Dendritic cell treated with granulocyte-macrophage colony-stimulating factor and Interleukin-4, amounts not matched to agents 40 ng/mL and 50 ng/mL, for 4 days (primary cell): ENCODE data around the gene SETD5.

Experiments used
- H3K27ac Mint-ChIP-seq: one replicate; pipeline ENCODE4 v1.8.0; 2022; ENCODE audit warnings: mild to moderate bottlenecking, mixed read lengths
- H3K27me3 Mint-ChIP-seq: one replicate; pipeline ENCODE4 v1.8.0; 2022; ENCODE audit warnings: mild to moderate bottlenecking, mixed read lengths
- H3K36me3 Mint-ChIP-seq: one replicate; pipeline ENCODE4 v1.8.0; 2022; ENCODE audit warnings: low read depth, mixed read lengths
- H3K4me1 Mint-ChIP-seq: one replicate; pipeline ENCODE4 v1.8.0; 2022; ENCODE audit warnings: low read depth, mixed read lengths
- H3K4me3 Mint-ChIP-seq: one replicate; pipeline ENCODE4 v1.8.0; 2022; ENCODE audit warnings: mild to moderate bottlenecking, moderate library complexity, mixed read lengths
- H3K9me3 Mint-ChIP-seq: one replicate; pipeline ENCODE4 v1.8.0; 2022; ENCODE audit warnings: mixed read lengths
- intact Hi-C: fragments of 100-400 bp; cut with micrococcal nuclease; formaldehyde crosslinking; loops from one replicate; pipeline ENCODE4 v1.15.0; 2022

The SETD5 gene

DNA sequence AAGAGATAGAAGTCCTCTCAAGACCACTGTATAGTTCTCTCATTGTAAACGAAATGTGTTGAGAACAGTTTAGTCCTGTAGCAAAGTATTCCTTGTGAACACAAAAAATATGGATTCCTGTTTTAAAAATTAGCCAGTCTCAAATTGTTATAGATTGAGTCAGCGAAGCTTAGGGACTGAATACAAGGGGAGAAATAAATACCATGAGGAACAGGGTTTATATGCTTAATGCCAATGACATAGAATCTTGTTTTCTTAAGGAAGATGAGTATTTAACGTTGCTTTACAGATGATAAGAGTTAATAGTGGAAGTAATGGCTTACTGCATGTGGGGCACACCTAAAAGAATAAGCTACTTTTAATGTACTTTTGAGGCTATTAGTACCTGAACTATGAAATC is 37.9 kb downstream of the SETD5 start:
- H3K9me3 Mint-ChIP-seq = no peaks in the 10 kb centered on the region
- H3K27ac Mint-ChIP-seq = no peak overlapping the region
- intact Hi-C loops = no loop called here
- peaks cover 87% of the 10 kb centered on the region for H3K36me3 Mint-ChIP-seq
- no peaks in the 10 kb centered on the region for H3K27me3 Mint-ChIP-seq
- no peaks in the 10 kb centered on the region for H3K4me1 Mint-ChIP-seq
- H3K4me3 Mint-ChIP-seq = no peak overlapping the region

DNA sequence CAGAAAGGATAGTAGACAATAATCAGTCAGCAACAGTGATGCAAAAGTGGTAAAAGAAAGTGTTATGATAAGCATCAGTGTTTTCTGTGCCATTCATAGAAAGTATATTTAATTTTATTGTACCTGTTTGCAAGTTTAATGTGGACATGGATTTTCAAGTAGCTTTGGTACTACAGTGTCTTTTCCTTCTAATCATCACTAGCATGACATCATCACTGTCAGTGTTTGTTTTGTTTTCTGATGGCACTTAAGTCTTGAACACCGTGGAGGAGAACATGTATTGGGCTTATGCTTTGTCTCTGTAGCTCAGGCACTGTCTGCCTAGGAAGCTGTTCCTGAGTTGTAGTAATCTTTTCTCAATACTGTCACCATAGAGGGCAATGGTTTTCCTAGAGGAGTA is 41.9 kb downstream of the SETD5 start:
- peaks cover 89% of the 10 kb centered on the region for H3K36me3 Mint-ChIP-seq
- no peak overlapping the region for H3K27ac Mint-ChIP-seq
- H3K4me3 Mint-ChIP-seq = no peak overlapping the region
- intact Hi-C loops = no loop called here
- no peaks in the 10 kb centered on the region for H3K27me3 Mint-ChIP-seq
- H3K9me3 Mint-ChIP-seq = no peaks in the 10 kb centered on the region
- H3K4me1 Mint-ChIP-seq = no peaks in the 10 kb centered on the region

DNA sequence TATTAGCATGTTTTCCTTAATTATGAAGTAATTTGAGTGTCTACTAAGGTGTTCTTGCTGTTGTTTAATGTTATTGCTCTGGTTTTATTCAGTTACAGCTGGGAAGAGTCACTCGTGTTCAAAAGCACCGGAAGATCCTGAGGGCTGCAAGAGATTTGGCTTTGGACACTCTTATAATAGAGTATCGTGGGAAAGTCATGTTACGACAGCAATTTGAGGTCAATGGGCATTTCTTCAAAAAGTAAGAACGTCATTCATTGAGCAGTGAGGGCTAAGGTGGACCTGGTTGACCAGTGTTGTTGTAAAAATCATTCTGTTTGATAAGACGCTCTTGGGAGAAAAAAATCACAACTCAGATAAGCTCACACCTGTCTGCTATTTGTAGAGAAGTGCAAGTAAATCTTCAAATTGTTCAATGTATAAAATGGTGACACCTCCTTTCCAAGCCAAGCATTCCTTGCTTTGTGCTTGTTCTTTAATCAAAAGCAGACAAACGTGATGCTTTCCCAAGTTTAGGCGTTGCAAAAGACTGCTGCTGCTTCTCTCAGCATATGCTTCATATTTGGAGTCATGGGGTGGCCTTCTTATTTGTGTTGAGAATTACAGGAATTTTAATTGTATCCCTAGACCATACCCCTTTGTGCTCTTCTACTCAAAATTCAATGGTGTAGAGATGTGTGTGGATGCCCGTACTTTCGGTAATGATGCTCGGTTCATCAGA is 44.2 kb downstream of the SETD5 start:
- Mint-ChIP-seq H3K4me3 (no peak overlapping the region), H3K36me3 (peaks cover 89% of the 10 kb centered on the region), H3K27ac (no peak overlapping the region), H3K27me3 (no peaks in the 10 kb centered on the region), H3K4me1 (no peaks in the 10 kb centered on the region), H3K9me3 (no peaks in the 10 kb centered on the region)
- intact Hi-C loops = no loop called here

DNA sequence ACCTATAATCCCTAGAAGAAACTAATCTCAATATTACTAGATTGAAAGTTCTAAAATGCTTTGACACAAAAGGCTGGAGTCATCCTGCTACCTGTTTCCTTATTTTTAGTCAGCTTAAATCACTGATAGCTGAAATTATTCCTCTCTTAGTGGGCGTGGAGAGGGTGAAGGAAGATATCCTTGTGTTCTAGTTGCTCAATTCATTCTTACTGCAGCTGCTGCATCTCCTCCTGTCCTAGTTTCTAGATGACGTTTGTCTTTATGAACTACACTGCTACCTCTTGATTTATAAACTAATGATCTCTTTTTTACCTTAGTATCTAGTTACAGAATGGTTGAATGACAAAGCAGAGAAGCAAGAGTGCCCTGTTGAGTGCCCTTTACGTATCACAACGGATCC is 50.7 kb downstream of the SETD5 start:
- H3K27me3 Mint-ChIP-seq = no peaks in the 10 kb centered on the region
- no peaks in the 10 kb centered on the region for H3K9me3 Mint-ChIP-seq
- intact Hi-C loops = no loop called here
- no peak overlapping the region for H3K4me3 Mint-ChIP-seq
- H3K4me1 Mint-ChIP-seq = no peaks in the 10 kb centered on the region
- H3K36me3 Mint-ChIP-seq = peaks cover 89% of the 10 kb centered on the region
- no peak overlapping the region for H3K27ac Mint-ChIP-seq

DNA sequence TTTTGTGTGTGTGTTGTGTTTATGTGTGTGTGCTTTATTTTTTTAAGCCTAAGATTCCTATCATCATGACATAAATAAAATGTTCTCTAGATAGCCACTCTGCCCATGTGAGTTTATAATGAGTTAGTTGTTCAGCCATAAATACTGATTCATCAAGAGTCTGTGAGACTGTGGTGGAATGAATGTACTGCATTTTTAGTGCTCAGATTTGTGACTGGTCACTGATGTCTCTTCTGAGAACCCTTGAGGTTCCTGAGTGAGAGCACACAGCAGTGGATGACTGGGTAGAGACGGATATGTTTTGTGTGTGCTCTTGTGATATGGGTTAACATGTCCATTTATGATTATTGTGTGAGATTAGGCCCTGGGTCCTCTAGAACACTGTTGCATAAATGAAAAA is 51.2 kb downstream of the SETD5 start:
- Mint-ChIP-seq H3K4me3 (no peak overlapping the region), H3K27ac (no peak overlapping the region), H3K36me3 (peaks cover 90% of the 10 kb centered on the region), H3K27me3 (no peaks in the 10 kb centered on the region), H3K4me1 (no peaks in the 10 kb centered on the region), H3K9me3 (no peaks in the 10 kb centered on the region)
- intact Hi-C loops = no loop called here

DNA sequence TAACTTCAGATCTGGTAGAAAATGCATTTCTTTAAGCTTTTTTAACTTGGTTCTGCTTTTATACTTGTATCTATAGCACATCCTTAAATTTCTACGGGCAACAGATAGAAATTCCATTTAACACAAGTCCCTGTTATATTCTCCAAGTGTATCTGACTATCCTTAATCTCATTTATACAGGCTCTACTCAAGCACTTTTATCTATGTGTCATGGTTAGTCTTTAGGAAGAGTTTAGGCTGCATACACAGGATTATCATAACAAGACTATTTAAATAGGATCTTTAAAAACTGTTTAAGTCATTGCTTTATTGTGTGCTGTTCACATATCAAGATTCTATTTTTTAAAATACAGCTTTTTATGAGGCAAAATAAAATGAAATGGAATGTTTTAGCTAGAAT is 52.7 kb downstream of the SETD5 start:
- H3K4me1 Mint-ChIP-seq = no peaks in the 10 kb centered on the region
- H3K27ac Mint-ChIP-seq = no peak overlapping the region
- no peak overlapping the region for H3K4me3 Mint-ChIP-seq
- no peaks in the 10 kb centered on the region for H3K9me3 Mint-ChIP-seq
- H3K36me3 Mint-ChIP-seq = peaks cover 83% of the 10 kb centered on the region
- intact Hi-C loops = no loop called here
- no peaks in the 10 kb centered on the region for H3K27me3 Mint-ChIP-seq

DNA sequence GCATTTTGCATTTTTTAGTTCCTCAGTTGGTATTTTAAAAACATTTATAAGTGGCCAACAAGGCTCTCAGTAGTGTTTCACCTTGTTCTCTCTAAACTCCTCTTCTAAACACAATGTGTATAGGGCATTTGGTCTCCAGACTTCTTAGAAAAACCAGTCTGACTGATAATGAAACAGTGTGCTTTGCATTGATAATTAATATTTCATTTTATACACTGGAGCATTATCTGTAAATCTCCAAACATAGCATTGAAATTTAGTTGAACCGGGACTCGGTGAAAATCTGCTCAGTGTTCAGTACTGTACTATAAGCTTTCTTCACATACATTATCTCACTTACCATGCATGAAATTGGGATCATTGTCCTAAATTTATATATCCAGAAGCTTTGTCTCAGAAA is 53.6 kb downstream of the SETD5 start:
- Mint-ChIP-seq H3K4me3 (no peak overlapping the region), H3K27ac (no peak overlapping the region), H3K4me1 (no peaks in the 10 kb centered on the region), H3K27me3 (no peaks in the 10 kb centered on the region), H3K9me3 (no peaks in the 10 kb centered on the region), H3K36me3 (peaks cover 75% of the 10 kb centered on the region)
- intact Hi-C loops = no loop called here

DNA sequence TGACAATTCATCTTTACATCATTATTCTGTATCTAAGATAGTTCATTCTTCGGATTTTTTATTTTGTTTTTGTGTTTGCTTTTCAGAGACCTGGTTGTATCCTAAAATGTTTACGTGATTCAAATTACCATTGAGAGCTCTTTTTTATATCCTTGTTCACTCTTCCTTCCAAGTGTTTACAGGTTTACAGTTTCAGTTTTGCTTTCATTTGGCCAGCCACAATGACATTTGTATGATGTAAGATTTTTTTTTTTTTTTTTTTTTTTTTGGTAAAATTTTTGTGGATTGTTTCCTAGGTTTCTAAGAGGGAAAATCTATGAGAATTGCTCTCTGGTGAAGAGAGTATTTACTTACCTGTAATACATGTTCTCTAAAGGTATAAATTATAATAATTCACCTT is 55.0 kb downstream of the SETD5 start:
- no peak overlapping the region for H3K4me3 Mint-ChIP-seq
- H3K9me3 Mint-ChIP-seq = no peaks in the 10 kb centered on the region
- no peaks in the 10 kb centered on the region for H3K4me1 Mint-ChIP-seq
- peaks cover 69% of the 10 kb centered on the region for H3K36me3 Mint-ChIP-seq
- no peaks in the 10 kb centered on the region for H3K27me3 Mint-ChIP-seq
- intact Hi-C loops = no loop called here
- H3K27ac Mint-ChIP-seq = no peak overlapping the region

DNA sequence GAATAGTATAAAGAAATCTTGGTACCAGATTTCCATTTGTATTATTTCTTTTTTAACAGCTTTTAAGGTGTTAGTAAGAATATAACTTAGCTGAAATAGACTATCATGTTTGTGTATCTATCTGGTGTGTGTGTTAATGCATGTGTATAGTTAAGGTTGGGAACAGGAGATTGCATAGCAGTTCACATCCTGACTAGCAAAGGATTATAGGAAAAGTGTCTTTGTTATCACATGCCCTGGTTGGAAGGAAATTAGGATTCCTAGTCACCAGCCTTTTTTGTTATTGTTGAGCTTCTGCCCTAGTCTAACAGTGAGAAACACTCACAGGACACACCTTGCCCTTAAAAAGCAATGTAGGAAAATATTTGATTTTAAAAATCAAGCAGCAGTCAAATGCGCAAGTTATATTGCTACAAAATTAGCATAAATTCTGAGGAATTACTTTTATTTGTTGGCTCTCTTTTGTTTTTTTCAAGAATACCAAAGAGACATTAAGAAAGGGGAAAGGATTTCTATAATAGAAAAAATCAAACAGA is 58.2 kb downstream of the SETD5 start:
- Mint-ChIP-seq H3K27ac (no peak overlapping the region), H3K27me3 (no peaks in the 10 kb centered on the region), H3K4me3 (no peak overlapping the region), H3K4me1 (no peaks in the 10 kb centered on the region), H3K9me3 (no peaks in the 10 kb centered on the region), H3K36me3 (peaks cover 65% of the 10 kb centered on the region)
- intact Hi-C loops = no loop called here

DNA sequence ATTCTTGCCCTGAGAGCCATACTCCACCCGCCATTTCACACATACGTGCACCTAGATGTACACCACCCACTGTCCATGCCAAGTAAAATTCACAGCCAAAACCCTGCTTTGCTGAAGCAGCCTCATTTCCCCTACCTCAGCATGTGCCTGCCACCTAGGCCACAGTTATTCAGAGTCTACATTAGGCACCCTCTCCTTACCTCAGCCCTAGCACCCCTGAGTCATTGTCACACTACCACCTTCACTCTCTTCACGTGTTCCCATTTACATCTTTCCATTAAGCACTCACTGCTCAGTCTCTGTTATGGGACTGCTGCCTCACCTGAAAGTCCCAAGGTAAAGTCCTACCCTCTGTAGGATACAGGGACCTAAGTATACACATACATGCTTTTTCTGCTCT is 70.0 kb downstream of the SETD5 start:
- Mint-ChIP-seq H3K36me3 (peaks cover 91% of the 10 kb centered on the region), H3K9me3 (no peaks in the 10 kb centered on the region), H3K4me3 (no peak overlapping the region), H3K27ac (no peak overlapping the region), H3K4me1 (no peaks in the 10 kb centered on the region), H3K27me3 (no peaks in the 10 kb centered on the region)
- intact Hi-C loops = no loop called here

DNA sequence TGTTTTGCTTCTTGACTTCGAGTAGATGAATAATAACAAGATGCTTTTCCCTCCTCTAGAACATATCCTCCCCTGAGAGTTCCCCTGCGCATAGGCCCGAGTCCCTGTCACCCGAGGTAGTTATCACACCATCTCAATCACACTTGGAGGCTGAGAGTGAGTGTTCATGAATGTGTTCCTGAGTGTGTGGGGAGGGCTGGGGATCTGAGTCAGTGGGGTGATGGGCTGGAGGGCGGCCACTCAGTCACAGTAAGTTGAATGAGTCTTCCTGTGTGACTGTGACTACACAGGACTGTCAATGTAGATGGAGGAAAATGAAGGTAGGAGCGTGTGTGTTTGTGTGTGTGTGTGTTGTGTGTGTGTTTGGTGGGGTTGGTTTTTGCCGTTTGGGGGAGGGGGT is 71.0 kb downstream of the SETD5 start:
- Mint-ChIP-seq H3K27ac (no peak overlapping the region), H3K27me3 (no peaks in the 10 kb centered on the region), H3K36me3 (peaks cover 94% of the 10 kb centered on the region), H3K4me3 (no peak overlapping the region), H3K9me3 (no peaks in the 10 kb centered on the region), H3K4me1 (no peaks in the 10 kb centered on the region)
- intact Hi-C loops = no loop called here

DNA sequence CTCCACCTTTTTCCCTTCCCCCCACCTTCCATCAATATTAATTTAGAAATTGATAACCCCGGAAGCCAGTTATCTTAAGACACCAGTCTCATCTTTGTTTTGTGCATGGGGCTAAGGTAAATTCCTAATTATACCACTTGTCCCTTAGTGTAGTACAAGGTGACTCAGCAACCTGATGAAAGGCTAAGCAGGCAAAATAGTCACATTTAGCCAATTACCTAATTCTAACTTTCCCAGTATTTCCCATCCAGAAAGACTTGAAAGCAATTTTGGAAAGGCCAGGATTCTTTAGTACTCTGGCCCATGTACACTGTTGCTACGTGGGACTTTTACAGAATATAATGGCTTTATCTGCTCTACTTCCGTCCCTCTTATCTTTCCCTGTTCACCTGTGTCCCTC is 72.6 kb downstream of the SETD5 start:
- Mint-ChIP-seq H3K27me3 (no peaks in the 10 kb centered on the region), H3K4me1 (no peaks in the 10 kb centered on the region), H3K4me3 (no peak overlapping the region), H3K36me3 (peaks cover 94% of the 10 kb centered on the region), H3K27ac (no peak overlapping the region), H3K9me3 (no peaks in the 10 kb centered on the region)
- intact Hi-C loops = no loop called here

DNA sequence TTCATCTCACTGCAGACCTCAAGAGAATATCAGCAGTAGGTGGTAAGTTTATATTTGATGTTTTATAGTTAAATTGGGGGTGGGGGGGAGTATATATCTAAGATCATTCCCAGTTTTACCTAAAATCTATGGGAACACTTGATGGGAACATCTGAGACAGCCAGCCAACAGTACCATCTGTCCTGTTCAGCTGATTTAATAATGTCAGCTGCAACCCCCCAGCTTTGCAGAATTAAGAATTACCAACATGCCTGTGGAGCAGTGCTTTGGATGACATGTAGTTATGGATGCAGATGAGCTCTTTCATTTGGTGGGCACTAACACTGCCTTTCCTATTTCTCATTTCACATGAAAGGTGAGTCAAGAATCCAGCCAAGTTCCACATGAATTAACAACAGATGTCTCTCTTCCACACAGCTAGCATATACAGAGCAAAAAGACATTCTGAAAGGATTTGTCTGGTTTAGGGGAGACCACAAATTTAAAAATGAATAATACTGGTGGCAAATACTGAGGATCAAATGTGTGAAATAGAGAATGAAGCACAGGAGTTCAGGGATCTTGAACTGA is 76.2 kb downstream of the SETD5 start:
- Mint-ChIP-seq H3K9me3 (no peaks in the 10 kb centered on the region), H3K27me3 (no peaks in the 10 kb centered on the region), H3K4me3 (no peak overlapping the region), H3K4me1 (no peaks in the 10 kb centered on the region), H3K36me3 (peaks cover 93% of the 10 kb centered on the region), H3K27ac (no peak overlapping the region)
- intact Hi-C loops = no loop called here

DNA sequence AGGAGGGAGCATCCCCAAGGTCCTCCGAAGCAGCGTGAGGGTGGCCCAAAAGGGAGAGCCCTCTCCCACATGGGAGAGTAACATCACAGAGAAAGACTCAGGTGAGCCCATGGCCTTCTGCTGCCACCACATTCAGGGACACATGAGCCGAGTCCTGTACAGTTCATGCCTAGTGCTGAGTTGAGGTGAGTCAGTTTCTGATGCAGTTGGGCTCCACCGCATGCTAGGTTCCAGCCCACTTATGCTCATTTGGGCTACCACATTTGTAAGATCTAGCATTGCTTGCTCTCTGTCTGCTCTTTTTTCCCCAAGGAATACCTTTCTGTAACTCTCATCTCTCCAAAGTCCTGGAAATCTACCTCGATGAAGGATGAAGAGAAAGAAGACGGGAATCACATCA is 77.1 kb downstream of the SETD5 start:
- Mint-ChIP-seq H3K27ac (no peak overlapping the region), H3K36me3 (peaks cover 95% of the 10 kb centered on the region), H3K27me3 (no peaks in the 10 kb centered on the region), H3K4me1 (no peaks in the 10 kb centered on the region), H3K4me3 (no peak overlapping the region), H3K9me3 (no peaks in the 10 kb centered on the region)
- intact Hi-C loops = no loop called here

DNA sequence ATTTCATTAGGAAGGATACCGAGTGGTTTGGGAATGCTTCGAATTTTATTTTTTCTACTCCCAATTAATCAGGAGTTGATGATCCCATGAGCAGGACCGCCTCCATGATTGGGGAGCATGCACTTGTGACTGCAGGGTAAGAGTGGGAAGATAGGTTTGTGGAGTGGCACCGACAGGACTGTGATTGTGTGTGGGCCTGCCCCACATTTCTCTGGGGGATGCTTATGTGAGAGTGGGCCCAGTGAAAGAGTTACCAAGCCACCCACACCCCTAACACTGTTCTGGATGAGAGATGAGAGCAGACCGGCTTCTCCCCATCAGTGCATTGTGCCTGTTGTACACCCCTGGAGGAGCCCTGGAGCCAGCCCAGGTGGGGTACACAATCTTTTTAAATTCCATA is 79.5 kb downstream of the SETD5 start:
- Mint-ChIP-seq H3K27ac (no peak overlapping the region), H3K4me1 (no peaks in the 10 kb centered on the region), H3K27me3 (no peaks in the 10 kb centered on the region), H3K9me3 (no peaks in the 10 kb centered on the region), H3K4me3 (no peak overlapping the region), H3K36me3 (peaks cover 97% of the 10 kb centered on the region)
- intact Hi-C loops = no loop called here
